ENCODE measurements around the gene NOTCH1.

NOTCH1 gene

GRCh38 chr9:136499071-136499934, 46.5 kb downstream of the NOTCH1 start:
- DNase-seq, result no peak

DNA sequence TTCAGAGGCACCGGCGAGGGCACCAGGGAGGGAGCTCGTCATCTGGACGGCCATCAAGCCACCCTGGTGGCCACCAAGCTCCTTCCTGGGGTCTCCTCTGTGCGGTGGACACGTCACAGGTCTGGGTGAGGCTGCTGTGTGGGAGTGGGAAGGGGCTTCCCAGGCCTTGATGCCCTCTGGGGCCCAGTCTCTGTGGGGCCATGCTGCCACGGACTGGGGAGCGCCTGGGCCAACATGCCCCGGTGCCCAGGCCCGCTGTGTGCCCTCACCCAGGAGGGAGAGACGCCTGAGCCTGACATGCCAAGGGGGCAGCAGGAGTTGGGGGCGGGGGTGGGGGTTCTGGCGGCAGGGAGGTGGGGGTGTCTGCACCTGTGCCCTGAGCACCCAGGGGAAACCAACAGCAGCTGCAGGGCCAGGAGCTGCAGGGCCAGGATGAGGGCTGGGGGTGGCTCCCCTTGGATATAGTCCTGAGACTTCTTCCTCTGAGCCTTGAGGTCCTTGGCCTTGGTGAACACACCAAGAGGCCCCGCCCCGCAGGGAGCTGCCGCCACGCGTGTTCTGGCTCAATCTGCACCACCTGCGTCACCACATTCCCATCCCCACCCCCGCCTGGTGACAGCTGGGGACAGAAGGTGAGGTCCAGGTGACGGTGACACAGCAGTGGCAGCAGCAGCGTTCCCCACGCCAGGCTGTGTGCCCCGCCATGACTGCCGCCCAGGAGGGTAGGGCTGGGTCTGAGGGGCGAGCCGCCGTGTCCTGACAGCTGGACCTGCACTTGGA, 47.7 kb downstream of the NOTCH1 start:
- DNase-seq, result no peak

DNA sequence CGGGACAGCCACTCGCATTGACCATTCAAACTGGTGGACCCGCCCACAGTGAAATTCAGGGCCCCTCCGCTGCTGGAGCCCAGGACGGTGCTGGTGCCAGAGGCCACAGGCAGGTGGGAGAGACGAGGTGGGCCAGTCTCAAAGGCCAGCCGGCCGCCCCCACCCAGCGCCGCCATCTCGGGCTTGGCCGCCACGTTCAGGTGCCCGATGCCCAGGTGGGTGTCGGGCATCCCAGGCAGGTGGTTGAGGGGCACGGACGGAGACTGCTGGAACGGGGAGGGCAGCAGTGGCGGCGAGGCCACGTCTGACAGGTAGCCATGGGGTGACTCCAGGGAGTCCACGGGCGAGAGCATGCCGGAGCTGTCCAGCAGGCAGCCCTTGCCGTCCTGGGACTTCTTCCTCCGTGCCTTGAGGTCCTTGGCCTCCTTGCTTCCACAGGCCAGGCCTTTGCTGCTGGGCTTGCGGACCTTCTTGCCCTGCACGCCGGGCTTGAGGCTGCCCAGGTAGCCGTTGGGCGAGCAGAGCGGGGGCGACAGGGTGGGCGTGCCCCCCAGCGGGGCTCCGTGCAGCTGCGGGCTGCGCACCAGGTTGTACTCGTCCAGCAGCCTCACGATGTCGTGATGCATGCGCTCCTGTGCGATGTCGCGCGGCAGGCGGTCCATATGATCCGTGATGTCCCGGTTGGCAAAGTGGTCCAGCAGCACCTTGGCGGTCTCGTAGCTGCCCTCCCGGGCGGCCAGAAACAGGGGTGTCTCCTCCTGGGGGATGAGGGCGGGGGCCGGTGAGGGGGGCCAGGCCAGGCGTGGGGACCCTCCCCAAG, 48.8 kb downstream of the NOTCH1 start:
- no peak for DNase-seq

DNA sequence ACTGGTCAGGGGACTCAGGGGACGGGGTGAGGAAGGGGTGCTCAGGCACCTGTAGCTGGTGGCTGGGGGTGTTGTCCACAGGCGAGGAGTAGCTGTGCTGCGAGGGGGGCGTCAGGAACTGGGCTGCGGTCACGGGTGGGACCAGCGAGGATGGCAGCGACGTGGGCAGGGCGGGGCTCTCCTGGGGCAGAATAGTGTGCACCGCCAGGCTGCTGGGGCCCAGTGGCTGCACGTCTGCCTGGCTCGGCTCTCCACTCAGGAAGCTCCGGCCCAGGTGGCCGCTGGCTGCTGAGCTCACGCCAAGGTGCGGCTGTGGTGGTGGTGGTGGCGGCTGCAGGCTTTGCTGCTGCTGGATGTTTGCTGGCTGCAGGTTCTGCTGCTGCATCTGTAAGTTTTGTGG, 49.7 kb downstream of the NOTCH1 start:
- no peak for DNase-seq

GRCh38 chr9:136495238-136495800, 50.5 kb downstream of the NOTCH1 start:
- peak; percentile 32 to 66 for DNase-seq

DNA sequence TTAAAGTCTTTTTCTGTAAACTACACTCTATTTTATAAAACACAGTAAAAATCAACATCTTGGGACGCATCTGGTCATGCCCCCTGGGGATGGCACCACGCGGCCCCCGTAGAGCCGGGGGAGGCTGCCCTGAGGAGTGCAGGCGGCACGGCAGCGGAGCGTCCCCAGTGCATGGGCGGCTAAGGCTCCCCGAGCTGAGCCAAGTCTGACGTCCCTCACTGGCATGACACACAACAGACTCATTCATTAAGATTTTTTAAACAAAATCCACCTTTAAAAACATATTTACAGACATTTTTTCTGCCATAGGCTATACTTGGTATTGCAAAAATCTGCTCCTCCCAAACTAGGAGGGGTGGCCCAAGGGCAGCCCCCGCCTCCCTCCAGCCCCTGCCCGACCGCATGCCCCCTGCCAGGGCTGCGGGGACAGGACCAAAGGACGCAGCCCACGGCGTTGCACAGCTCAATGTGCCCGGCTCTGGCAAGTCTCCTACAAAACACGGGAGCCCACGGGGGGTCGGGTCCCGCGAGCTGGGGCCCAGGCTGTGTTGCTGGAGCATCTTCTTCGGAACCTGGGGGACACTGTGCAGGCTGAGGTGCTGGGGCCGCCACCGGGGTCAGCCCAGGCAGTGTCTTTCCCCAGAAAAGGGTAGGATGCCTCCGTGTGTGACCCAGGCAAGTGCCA, 51.2 kb downstream of the NOTCH1 start:
- DNase-seq, result no peak

DNA sequence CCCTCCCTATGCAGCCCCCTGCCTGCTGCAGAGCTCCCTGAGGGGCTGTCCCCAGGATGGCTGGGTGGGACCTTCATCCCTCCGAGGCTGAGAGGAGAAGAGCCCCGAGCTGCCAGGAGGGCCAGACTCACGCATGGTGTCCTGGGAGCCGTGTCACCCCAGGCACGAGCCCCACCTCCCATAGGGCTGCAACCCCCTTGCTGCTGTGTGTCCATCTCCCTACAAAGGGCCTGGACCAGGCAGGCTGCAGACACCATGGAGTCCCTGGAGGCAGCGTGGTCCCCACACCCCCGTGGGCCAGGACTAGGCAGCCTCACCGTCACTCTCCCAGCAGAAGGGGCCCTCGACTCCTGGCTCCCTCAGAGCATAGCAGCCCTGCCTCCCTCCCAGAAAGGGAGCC, 51.8 kb downstream of the NOTCH1 start:
- DNase-seq, result no peak

DNA sequence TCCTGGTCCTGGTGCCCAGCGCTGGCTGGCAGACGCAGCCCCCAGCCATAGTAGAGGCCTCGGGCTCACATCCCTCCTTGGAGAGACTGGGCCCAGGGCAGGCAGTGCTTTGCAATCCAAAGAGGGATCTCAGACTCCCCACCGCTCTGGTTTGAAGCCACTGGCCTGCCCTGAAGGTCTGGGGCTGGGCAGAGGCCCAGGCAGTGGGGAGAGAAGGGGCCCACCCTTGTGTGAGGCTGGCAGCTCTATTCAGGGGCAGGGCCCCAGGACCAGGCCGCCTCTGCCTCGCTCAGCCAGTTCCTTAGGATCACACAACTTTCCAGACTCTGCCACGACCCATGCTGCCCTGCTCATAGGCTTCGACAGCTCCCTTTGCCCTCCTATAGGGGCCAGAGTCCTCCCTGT, 52.3 kb downstream of the NOTCH1 start:
- DNase-seq, result no peak

DNA sequence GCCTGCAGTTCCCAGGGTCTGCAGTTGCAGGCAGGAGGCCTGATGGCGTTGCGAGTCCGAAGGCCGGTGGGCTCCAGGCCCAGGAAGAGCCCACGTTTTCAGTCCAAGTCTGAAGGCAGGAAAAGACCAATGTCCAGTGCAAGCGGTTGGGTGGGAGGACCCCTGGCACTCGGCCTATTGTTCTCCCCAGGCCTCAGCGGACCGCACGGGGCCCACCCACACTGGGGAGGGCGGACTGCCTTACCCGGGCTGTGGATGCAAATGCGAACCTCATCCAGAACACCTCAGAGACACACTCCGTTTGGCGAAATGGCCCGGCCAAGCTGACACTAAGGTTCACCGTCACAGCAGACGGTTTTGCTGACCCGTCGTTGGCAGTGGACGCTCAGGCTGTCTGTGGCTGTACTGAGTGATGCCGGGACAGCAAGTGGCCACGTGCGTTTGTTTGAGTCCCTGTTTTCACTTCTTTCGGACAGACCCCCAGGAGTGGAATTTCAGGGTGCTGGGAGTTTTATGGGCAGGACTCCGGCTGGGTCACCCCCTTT, 52.8 kb downstream of the NOTCH1 start:
- DNase-seq, result no peak

- DNase-seq, result peak in 1 of 2 experiments; percentile 58
These were observed 56.1 kb downstream of the NOTCH1 start for GRCh38 chr9:136489731-136490130.

GRCh38 chr9:136488247-136489214, 57.3 kb downstream of the NOTCH1 start:
- peak in 1 of 2 experiments; percentile 67 for DNase-seq

- DNase-seq, result no peak
These were observed 58.2 kb downstream of the NOTCH1 start for GRCh38 chr9:136487672-136488071.

DNA sequence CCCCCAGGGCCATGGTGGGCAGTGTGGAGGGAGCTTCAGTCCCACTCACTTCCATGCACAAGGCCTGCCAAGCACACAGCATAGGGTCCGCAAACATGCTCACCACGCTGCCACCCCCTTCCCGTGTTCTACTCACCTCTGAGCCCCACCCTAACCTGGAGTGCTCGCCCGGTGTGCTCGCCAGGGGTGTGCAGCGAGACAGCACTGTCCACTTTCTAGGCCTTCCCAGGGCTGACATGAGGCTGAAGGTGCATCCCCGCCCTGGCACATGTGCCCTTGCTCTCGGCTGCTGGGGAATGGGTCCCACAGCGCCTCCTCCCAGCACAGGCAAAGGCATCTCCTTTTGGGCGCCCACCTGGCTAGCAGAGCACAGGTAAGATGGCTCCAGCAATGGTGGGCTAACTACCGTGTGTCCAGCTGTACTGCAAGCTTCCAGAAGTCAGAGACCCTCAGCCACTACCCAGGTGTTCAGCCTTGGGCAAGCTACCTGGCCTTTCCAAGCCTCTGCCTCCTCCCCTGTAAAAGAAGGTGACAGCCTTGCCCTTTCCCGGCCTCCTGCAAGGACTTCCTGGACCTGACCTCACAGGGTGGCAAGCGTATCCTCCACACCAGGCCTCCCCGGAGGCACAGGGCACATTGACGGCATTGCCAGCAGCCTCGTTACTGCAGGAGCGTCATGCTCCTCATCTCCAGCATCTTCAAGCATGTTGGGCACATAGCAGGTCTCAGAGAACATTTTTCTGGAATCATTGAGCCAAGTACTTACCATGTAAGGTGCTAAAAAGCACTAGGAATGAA, 58.8 kb downstream of the NOTCH1 start:
- no peak for DNase-seq

DNA sequence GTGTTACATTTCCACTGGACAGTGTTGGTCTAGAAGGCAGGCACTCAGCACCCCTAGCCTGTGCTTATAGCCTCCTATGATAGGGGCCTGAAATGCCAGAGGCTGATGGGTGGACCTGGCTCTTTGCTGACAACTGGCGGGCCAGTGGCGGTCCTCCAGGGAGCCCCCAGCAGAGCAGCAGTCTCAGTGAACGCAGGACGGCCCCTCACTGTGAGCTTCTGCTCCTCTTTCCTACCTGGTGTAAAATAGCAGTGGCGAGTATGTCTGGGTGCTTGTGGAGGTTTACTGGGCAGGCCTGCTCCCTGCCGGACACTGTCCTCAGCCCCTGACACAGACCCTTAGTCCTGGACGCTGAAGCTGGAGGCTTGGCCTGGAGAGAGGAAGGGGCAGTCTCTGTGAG, 59.7 kb downstream of the NOTCH1 start:
- no peak for DNase-seq

- peak; percentile 54 to 80 for DNase-seq
These were observed 60.5 kb downstream of the NOTCH1 start for GRCh38 chr9:136485049-136486045.

DNA sequence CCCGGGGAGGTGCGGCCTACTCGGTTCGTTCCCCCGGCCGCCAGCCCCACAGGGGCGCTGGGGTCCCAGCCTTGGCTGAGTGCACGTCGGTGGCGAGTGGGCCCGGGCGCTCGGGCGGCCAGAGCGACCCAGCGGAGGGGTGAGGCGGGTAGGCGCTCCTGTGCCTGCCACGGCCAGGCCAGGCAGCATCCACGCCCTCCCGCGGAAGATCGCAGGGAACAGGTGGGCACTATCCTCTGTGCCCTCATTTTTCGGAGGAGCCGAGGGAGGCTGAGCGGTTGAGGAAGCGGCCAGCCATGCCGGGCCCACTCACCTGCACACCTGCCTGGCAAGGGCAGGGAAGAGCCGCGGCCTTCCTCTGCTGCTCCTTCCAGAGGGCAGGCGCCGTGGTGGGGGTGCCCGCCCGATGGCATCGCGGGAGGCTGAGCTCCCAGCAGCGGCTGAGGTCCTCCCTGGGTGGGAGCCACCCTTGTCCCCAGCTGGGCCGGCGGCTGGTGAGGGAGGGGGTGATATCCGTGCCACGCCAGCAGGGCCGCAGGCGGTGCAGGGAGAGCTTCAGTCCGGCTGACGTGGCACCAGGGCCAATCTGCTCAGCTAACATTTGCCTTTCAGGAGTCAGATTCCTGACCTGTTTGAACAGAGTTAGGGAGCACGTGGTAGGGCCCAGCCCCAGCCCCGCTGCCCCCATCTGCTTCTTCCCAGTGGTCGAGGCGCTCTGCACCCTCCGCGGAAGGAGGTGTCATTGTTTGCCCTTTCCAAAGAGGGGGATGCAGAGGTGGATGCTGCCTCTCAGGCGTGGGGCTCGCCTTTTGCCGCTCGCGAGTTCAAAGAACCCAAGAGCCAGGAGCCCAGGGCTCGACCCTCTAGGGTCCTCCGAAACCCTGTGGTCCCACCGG, 61.4 kb downstream of the NOTCH1 start:
- DNase-seq, result peak in 1 of 2 experiments; percentile 51

GRCh38 chr9:136483589-136484152, 62.2 kb downstream of the NOTCH1 start:
- DNase-seq, result peak; percentile 62 to 89
